Peyer's patch (tissue), 4 donors: ENCODE results near the gene MCHR2.

Experiments used
- POLR2A ChIP-seq, 2 donors: fragments of 450-650 bp; IDR thresholded peaks; one replicate each; pipeline ENCODE4 v1.5.1; 2017; ENCODE audit warnings: antibody characterized with exemption in 2 of 2, mild to moderate bottlenecking in 2 of 2, moderate library complexity in 2 of 2
- TF ChIP-seq, protein P1 (sequence below), 6 experiments: fragments of 450-650 bp in 4 of 6; fragments of 200-600 bp in 2 of 6; sonication (generic) in 1 of 6; IDR thresholded peaks; one replicate each; pipeline ENCODE4 v1.5.1; 2017 to 2019; ENCODE audit warnings: antibody characterized with exemption in 6 of 6, mild to moderate bottlenecking in 3 of 6, moderate library complexity in 1 of 6

- TF ChIP-seq, protein P1, sequence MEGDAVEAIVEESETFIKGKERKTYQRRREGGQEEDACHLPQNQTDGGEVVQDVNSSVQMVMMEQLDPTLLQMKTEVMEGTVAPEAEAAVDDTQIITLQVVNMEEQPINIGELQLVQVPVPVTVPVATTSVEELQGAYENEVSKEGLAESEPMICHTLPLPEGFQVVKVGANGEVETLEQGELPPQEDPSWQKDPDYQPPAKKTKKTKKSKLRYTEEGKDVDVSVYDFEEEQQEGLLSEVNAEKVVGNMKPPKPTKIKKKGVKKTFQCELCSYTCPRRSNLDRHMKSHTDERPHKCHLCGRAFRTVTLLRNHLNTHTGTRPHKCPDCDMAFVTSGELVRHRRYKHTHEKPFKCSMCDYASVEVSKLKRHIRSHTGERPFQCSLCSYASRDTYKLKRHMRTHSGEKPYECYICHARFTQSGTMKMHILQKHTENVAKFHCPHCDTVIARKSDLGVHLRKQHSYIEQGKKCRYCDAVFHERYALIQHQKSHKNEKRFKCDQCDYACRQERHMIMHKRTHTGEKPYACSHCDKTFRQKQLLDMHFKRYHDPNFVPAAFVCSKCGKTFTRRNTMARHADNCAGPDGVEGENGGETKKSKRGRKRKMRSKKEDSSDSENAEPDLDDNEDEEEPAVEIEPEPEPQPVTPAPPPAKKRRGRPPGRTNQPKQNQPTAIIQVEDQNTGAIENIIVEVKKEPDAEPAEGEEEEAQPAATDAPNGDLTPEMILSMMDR (IDR thresholded peaks at IDR 0.05), result no peak
- no peak for TF ChIP-seq POLR2A (IDR thresholded peaks at IDR 0.05)
Measured at GRCh38 chr6:99887066-99887465, 107.0 kb downstream of the MCHR2 start.
